ENCODE results near the gene KSR1.

DNA sequence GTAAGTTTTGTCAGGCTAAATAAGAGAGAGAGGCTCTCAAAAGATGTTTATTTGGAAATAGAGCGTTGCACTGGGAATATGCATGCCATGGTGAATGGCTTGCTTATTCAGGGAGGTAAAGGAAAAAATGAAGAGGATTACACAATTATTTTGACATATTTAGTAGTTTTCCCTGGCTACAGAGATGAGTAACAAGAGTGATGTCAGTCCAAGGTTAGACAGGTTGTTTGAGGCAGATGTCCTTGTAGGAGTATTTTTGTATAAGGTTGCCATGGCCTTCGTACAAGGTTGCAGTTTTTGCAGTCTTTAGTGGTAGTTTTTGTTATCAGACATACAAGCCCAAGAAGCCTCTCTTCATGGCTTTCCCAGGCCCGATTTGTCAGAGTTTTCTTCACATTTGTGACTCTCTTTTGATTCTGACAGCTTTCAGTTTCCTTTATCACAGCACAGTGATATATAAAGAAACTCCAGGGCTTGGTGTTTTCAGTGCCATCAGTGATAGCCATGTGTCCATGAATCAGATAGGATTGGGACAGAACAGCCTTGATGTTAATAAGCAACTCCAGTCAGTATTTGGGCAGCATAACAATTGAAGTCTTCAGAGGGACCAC lies 156.0 kb downstream of the KSR1 start:
- TF ChIP-seq, protein P1, sequence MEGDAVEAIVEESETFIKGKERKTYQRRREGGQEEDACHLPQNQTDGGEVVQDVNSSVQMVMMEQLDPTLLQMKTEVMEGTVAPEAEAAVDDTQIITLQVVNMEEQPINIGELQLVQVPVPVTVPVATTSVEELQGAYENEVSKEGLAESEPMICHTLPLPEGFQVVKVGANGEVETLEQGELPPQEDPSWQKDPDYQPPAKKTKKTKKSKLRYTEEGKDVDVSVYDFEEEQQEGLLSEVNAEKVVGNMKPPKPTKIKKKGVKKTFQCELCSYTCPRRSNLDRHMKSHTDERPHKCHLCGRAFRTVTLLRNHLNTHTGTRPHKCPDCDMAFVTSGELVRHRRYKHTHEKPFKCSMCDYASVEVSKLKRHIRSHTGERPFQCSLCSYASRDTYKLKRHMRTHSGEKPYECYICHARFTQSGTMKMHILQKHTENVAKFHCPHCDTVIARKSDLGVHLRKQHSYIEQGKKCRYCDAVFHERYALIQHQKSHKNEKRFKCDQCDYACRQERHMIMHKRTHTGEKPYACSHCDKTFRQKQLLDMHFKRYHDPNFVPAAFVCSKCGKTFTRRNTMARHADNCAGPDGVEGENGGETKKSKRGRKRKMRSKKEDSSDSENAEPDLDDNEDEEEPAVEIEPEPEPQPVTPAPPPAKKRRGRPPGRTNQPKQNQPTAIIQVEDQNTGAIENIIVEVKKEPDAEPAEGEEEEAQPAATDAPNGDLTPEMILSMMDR (IDR thresholded peaks at IDR 0.05): no peak
- no peak for TF ChIP-seq POLR2A (IDR thresholded peaks at IDR 0.05)
- TF ChIP-seq POLR2AphosphoS5 (IDR thresholded peaks at IDR 0.05): no peak

Measured in breast epithelium (tissue), 3 donors.